Peyer's patch (tissue), 4 donors: ENCODE data around the gene DOLPP1.

Source experiments
- POLR2A ChIP-seq, 2 donors: fragments of 450-650 bp; IDR thresholded peaks; one replicate each; pipeline ENCODE4 v1.5.1; 2017; ENCODE audit warnings: antibody characterized with exemption in 2 of 2, mild to moderate bottlenecking in 2 of 2, moderate library complexity in 2 of 2
- TF ChIP-seq, protein P1 (sequence below), 6 experiments: fragments of 450-650 bp in 4 of 6; fragments of 200-600 bp in 2 of 6; sonication (generic) in 1 of 6; IDR thresholded peaks; one replicate each; pipeline ENCODE4 v1.5.1; 2017 to 2019; ENCODE audit warnings: antibody characterized with exemption in 6 of 6, mild to moderate bottlenecking in 3 of 6, moderate library complexity in 1 of 6

DNA sequence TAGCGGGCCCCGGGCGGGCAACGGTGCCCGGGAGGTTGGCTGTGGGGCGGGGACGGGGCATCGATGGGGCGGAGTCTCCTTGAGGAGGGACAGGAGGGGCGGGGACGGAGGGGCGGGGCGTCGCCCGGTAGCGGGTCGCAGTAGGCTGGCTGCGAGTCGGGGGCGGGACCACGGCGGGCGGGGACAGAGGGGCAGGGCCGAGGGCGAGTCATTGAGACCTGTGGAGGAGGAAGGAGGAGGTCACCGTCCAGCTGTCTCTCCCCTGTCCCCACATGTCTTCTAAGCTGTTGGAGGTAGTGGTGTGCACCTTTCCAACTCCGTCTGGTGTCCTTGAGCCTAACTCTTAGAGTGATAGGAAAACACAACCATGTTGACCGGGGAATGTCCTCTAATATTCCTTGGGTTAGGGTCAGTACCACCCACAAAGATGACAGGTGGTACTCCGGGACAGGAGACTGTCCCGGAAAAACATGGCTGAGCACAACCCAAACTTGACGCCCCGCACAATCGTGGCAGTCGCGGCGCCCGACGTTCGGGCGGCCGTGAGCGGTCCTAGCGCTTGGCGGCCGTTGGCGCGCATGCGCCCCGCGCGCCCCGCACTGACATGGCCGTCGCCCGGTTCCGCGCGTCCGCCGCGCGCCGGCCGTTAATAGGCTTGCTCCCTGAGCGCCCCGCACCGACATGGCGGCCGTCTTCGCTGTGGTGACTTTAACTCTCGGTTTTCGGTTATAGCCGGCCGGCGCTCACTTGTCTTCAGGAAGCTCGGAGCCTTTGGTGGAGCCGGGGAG is 30.0 kb downstream of the DOLPP1 start, which contains the start of the genes CRAT and PTPA:
- TF ChIP-seq, protein P1, sequence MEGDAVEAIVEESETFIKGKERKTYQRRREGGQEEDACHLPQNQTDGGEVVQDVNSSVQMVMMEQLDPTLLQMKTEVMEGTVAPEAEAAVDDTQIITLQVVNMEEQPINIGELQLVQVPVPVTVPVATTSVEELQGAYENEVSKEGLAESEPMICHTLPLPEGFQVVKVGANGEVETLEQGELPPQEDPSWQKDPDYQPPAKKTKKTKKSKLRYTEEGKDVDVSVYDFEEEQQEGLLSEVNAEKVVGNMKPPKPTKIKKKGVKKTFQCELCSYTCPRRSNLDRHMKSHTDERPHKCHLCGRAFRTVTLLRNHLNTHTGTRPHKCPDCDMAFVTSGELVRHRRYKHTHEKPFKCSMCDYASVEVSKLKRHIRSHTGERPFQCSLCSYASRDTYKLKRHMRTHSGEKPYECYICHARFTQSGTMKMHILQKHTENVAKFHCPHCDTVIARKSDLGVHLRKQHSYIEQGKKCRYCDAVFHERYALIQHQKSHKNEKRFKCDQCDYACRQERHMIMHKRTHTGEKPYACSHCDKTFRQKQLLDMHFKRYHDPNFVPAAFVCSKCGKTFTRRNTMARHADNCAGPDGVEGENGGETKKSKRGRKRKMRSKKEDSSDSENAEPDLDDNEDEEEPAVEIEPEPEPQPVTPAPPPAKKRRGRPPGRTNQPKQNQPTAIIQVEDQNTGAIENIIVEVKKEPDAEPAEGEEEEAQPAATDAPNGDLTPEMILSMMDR (IDR thresholded peaks at IDR 0.05): no peak
- peak; percentile 90 to 99 for TF ChIP-seq POLR2A (IDR thresholded peaks at IDR 0.05)
